HEK293 (cell line): ENCODE measurements around the gene CHST8.

Experiments used
- CTCF ChIA-PET: fragments of 350-600 bp; formaldehyde crosslinking; extraction: SDS; loops from one replicate; lab custom pipeline; 2021; ENCODE audit warnings: antibody characterized with exemption; lab: Yijun Ruan, JAX
- POLR2A ChIA-PET: fragments of 300-600 bp; formaldehyde crosslinking; extraction: SDS; loops from one replicate; lab custom pipeline; 2020; ENCODE audit warnings: antibody characterized with exemption, inconsistent platforms; lab: Yijun Ruan, JAX
- H3K27ac ChIP-seq: fragments of 200-500 bp; sonication (Bioruptor generic); 2 replicates; pipeline ENCODE4 v1.5.1; 2014; ENCODE audit warnings: low read depth, low read length, control low read depth, inconsistent platforms; ENCODE audit errors: extremely low read depth
- H3K36me3 ChIP-seq, 2 experiments: fragments of 200-500 bp in 1 of 2; sonication (Bioruptor generic) in 1 of 2; 1 replicate in 1 of 2; 2 replicates in 1 of 2; pipeline ENCODE4 v1.5.1; 2014 to 2017; ENCODE audit warnings: inconsistent platforms in 2 of 2, low read length in 2 of 2; ENCODE audit not compliant: control insufficient read depth in 2 of 2, insufficient read depth in 1 of 2
- H3K4me1 ChIP-seq: fragments of 200-500 bp; sonication (Bioruptor generic); 2 replicates; pipeline ENCODE4 v1.5.1; 2014; ENCODE audit warnings: mild to moderate bottlenecking, low read length, inconsistent platforms; ENCODE audit not compliant: control insufficient read depth, insufficient read depth
- H3K4me3 ChIP-seq: 2 replicates; pipeline ENCODE4 v1.5.1; 2011; ENCODE audit warnings: low read depth, mild to moderate bottlenecking, control low read depth, low read length, moderate library complexity
- H3K9me3 ChIP-seq: fragments of 200-500 bp; sonication (Bioruptor generic); 2 replicates; pipeline ENCODE4 v1.5.1; 2014; ENCODE audit warnings: low read depth, low read length, inconsistent platforms; ENCODE audit not compliant: control insufficient read depth, insufficient read depth
- AEBP2 ChIP-seq: fragments of 450-650 bp; formaldehyde crosslinking; IDR thresholded peaks from 2 replicates; pipeline ENCODE4 v1.5.1; 2016; ENCODE audit warnings: missing biosample characterization, missing genetic modification characterization, borderline replicate concordance
- BCL11A ChIP-seq: fragments of 450-650 bp; formaldehyde crosslinking; IDR thresholded peaks from 2 replicates; pipeline ENCODE4 v1.5.1; 2016; ENCODE audit warnings: low read depth, missing biosample characterization, missing genetic modification characterization
- GLI4 ChIP-seq: fragments of 450-650 bp; formaldehyde crosslinking; IDR thresholded peaks from 2 replicates; pipeline ENCODE4 v1.5.1; 2016; ENCODE audit warnings: missing biosample characterization, missing genetic modification characterization
- GLIS1 ChIP-seq: fragments of 450-650 bp; formaldehyde crosslinking; IDR thresholded peaks from 2 replicates; pipeline ENCODE4 v1.5.1; 2016; ENCODE audit warnings: missing biosample characterization, missing genetic modification characterization
- IKZF3 ChIP-seq: fragments of 450-650 bp; IDR thresholded peaks from 2 replicates; pipeline ENCODE4 v1.5.0; 2018; ENCODE audit warnings: missing biosample characterization, mild to moderate bottlenecking, missing genetic modification characterization, moderate library complexity
- SCRT2 ChIP-seq: fragments of 450-650 bp; formaldehyde crosslinking; IDR thresholded peaks from 2 replicates; pipeline ENCODE4 v1.5.1; 2016; ENCODE audit warnings: missing biosample characterization, missing genetic modification characterization
- ZFHX2 ChIP-seq: fragments of 450-650 bp; formaldehyde crosslinking; conservative IDR thresholded peaks from 2 replicates; pipeline ENCODE4 v1.5.1; 2016; ENCODE audit warnings: missing biosample characterization, missing genetic modification characterization
- ZNF10 ChIP-seq: fragments of 450-650 bp; formaldehyde crosslinking; IDR thresholded peaks from 2 replicates; pipeline ENCODE4 v1.5.1; 2017; ENCODE audit warnings: missing biosample characterization, missing genetic modification characterization
- ZNF19 ChIP-seq: fragments of 450-650 bp; formaldehyde crosslinking; IDR thresholded peaks from 2 replicates; pipeline ENCODE4; 2016; ENCODE audit warnings: missing biosample characterization, missing genetic modification characterization, low read depth
- ZNF274 ChIP-seq, 2 experiments: fragments of 200-500 bp in 1 of 2; fragments of 450-650 bp in 1 of 2; sonication (Bioruptor generic) in 1 of 2; formaldehyde crosslinking in 1 of 2; IDR thresholded peaks; 2 replicates each; pipeline versions ENCODE4 v1.5.1 to v1.6.1; 2014 to 2016; ENCODE audit warnings: borderline replicate concordance in 1 of 2, inconsistent platforms in 1 of 2, low read length in 1 of 2, missing biosample characterization in 1 of 2, missing genetic modification characterization in 1 of 2
- ZNF362 ChIP-seq: fragments of 450-650 bp; formaldehyde crosslinking; IDR thresholded peaks from 2 replicates; pipeline ENCODE4 v1.5.1; 2016; ENCODE audit warnings: missing biosample characterization, missing genetic modification characterization
- ZNF394 ChIP-seq: fragments of 450-650 bp; formaldehyde crosslinking; IDR thresholded peaks from 2 replicates; pipeline ENCODE4 v1.5.1; 2016; ENCODE audit warnings: missing biosample characterization, missing genetic modification characterization, mild to moderate bottlenecking, moderate library complexity, borderline replicate concordance
- ZNF558 ChIP-seq: fragments of 450-650 bp; formaldehyde crosslinking; IDR thresholded peaks from 2 replicates; pipeline ENCODE4 v1.5.1; 2016; ENCODE audit warnings: missing biosample characterization, missing genetic modification characterization
- ZNF610 ChIP-seq: fragments of 450-650 bp; formaldehyde crosslinking; IDR thresholded peaks from 2 replicates; pipeline ENCODE4 v1.5.1; 2016; ENCODE audit warnings: missing biosample characterization, missing genetic modification characterization, borderline replicate concordance
- ZNF654 ChIP-seq: fragments of 450-650 bp; formaldehyde crosslinking; IDR thresholded peaks from 2 replicates; pipeline ENCODE4 v1.5.1; 2016; ENCODE audit warnings: low read depth, missing biosample characterization, missing genetic modification characterization
- ZNF776 ChIP-seq: fragments of 450-650 bp; formaldehyde crosslinking; IDR thresholded peaks from 2 replicates; pipeline ENCODE4 v1.5.0; 2017; ENCODE audit warnings: missing biosample characterization, missing genetic modification characterization, borderline replicate concordance
- ZSCAN5A ChIP-seq: fragments of 450-650 bp; formaldehyde crosslinking; IDR thresholded peaks from 2 replicates; pipeline ENCODE4 v1.5.1; 2016; ENCODE audit warnings: missing biosample characterization, missing genetic modification characterization
- TF ChIP-seq, protein P1 (sequence below): fragments of 450-650 bp; formaldehyde crosslinking; IDR thresholded peaks from 2 replicates; pipeline ENCODE4 v1.5.1; 2017; ENCODE audit warnings: missing biosample characterization, missing genetic modification characterization

The CHST8 gene

DNA sequence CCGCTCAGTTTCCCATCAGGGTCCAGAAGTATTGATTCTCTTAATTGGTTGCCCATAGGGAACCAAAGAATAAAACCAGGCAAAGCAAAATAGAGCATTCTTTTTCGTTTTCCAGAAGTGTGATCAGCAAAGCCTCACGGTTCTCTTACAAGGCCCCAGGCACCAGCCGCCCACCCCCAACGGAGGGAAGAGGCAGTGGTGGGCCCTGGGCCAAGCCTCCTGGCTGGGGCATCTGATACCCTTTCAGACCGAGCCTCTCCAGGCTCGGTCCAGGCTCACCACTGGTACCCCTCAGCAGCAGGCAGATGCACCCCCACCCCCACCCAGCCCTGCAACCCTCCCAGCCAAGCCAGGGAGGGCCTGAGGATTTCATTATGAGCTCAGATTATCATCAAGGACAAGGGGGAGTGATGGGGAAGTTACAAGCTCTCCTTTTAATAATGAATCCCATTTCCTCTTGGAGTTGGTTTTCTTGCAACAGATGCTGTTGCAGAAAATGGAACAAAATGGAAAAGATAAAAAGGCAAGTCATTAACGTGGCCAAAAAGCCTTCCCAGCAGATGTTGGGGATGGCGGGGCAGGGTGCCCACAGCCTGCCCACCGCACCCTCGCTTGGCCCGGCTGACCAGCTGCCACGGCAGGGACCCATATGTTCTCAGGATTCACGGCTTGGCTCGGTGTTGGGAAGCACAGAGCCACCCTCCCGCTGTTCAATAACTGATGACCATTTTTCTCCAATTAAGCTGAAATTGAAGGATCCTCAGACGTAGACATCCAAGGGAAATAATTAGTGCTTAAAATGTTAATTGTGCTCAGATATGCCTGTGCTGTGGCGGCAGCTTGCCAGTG is 129.1 kb downstream of the CHST8 start:
- CTCF ChIA-PET, result interaction anchor here (0.6 to 1.6 kb wide), 4 partner anchors 20 to 985 kb away, joined by 3 to 9 read pairs (median 4); no protein-coding TSS in a partner anchor
- TF ChIP-seq ZNF394 (tag by site-specific recombination), result no peak
- Histone ChIP-seq H3K9me3 (no peaks in the 10 kb centered on the region), H3K36me3 (no peaks in the 10 kb centered on the region), H3K4me3 (no peak overlapping the region), H3K4me1 (0 out of 2 replicates have a peak, but pooled peaks cover 2% of the 10 kb centered on the region), H3K27ac (no peak overlapping the region)
- POLR2A ChIA-PET, result interaction anchor here (0.7 kb wide), 1 partner anchor 205 kb away, joined by 6 read pairs; no protein-coding TSS in a partner anchor

DNA sequence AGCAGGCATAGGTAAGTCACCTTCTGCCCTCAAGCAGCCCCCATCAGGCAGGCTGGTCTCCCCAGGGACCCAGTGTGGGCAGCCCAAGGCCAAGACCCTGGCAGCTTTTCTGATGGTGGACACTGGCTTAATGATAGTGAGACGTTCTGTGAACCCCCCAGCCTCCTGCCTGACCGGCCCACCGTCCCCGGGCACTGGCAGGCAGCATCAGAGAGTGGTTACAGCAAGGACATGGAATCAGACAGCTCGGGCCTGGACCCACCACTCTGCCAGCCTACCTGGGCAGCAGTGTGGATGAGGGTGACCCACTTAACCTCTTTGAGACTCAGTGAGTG is 129.7 kb downstream of the CHST8 start:
- ChIA-PET CTCF (interaction anchor here (0.6 to 1.6 kb wide), 2 partner anchors 26 to 985 kb away, joined by 3 to 9 read pairs; no protein-coding TSS in a partner anchor), POLR2A (interaction anchor here (0.7 kb wide), 1 partner anchor 204 kb away, joined by 6 read pairs; no protein-coding TSS in a partner anchor)
- H3K27ac ChIP-seq, result no peak overlapping the region
- H3K9me3 ChIP-seq, result no peaks in the 10 kb centered on the region
- TF ChIP-seq ZSCAN5A (tag by site-specific recombination) (no peak), SCRT2 (tag by site-specific recombination) (no peak), ZFHX2 (tag by site-specific recombination) (no peak), ZNF610 (tag by site-specific recombination) (no peak), BCL11A (tag by site-specific recombination) (no peak), ZNF558 (no peak), IKZF3 (no peak), ZNF362 (tag by site-specific recombination) (no peak), ZNF10 (no peak), ZNF274 (IDR thresholded peaks at IDR 0.05; ENCODE audit: low read length) (no peak), ZNF274 (tag by site-specific recombination; IDR thresholded peaks at IDR 0.05; ENCODE audit: borderline replicate concordance) (no peak), AEBP2 (tag by site-specific recombination) (no peak), ZNF19 (tag by site-specific recombination) (no peak), GLIS1 (tag by site-specific recombination) (no peak), ZNF776 (tag by site-specific recombination) (no peak), ZNF654 (tag by site-specific recombination) (no peak), GLI4 (tag by site-specific recombination) (no peak)
- TF ChIP-seq, protein P1, sequence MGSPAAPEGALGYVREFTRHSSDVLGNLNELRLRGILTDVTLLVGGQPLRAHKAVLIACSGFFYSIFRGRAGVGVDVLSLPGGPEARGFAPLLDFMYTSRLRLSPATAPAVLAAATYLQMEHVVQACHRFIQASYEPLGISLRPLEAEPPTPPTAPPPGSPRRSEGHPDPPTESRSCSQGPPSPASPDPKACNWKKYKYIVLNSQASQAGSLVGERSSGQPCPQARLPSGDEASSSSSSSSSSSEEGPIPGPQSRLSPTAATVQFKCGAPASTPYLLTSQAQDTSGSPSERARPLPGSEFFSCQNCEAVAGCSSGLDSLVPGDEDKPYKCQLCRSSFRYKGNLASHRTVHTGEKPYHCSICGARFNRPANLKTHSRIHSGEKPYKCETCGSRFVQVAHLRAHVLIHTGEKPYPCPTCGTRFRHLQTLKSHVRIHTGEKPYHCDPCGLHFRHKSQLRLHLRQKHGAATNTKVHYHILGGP (tag by site-specific recombination), result no peak
- H3K4me1 ChIP-seq, result 0 out of 2 replicates have a peak, but pooled peaks cover 2% of the 10 kb centered on the region
- H3K36me3 ChIP-seq, result no peaks in the 10 kb centered on the region
- no peak overlapping the region for H3K4me3 ChIP-seq
